HG03103 (cell line): ENCODE data around the gene PCDHA1.
"Not testable (repeated sequence)": the region's sequence is repeated elsewhere in the genome, so short reads cannot be mapped to it uniquely, and the experiment has no call there.

Experiments used
- ATAC-seq: cut with Tn5 transposase; IDR thresholded peaks from one replicate; pipeline ENCODE4 v1.9.1; 2021; ENCODE audit warnings: low read depth; ENCODE audit not compliant: unreplicated experiment

The PCDHA1 gene

DNA sequence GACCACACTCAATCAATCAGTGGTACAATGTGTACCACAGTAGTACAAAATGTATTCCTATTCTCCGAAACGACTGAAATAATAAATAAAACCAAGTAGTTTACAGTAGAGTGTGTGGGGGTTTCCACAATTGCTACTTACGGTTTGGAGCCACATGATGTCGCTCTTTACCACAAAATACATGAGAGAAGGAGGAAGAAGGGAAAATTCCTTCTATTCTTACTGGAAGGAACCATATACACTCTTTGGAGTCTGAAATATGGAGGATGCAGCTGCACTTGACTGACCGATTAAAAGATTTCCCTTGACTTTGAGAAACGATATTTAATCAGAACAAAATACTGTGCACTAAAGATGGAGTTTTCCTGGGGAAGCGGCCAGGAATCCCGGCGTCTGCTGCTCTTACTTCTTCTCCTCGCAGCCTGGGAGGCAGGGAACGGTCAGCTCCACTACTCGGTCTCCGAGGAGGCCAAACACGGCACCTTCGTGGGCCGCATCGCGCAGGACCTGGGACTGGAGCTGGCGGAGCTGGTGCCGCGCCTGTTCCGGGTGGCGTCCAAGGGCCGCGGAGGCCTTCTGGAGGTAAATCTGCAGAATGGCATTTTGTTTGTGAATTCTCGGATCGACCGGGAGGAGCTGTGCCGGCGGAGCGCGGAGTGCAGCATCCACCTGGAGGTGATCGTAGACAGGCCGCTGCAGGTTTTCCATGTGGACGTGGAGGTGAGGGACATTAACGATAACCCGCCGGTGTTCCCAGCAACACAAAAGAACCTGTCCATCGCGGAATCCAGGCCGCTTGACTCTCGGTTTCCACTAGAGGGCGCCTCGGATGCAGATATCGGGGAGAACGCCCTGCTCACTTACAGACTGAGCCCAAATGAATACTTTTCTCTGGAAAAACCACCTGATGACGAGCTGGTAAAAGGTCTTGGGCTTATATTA, 21.2 kb downstream of the PCDHA1 start, which contains the start of gene PCDHA4:
TSS of gene PCDHA4 (plus strand) at position 235 of the 942 bp plus-strand sequence.
- no peak for ATAC-seq

DNA sequence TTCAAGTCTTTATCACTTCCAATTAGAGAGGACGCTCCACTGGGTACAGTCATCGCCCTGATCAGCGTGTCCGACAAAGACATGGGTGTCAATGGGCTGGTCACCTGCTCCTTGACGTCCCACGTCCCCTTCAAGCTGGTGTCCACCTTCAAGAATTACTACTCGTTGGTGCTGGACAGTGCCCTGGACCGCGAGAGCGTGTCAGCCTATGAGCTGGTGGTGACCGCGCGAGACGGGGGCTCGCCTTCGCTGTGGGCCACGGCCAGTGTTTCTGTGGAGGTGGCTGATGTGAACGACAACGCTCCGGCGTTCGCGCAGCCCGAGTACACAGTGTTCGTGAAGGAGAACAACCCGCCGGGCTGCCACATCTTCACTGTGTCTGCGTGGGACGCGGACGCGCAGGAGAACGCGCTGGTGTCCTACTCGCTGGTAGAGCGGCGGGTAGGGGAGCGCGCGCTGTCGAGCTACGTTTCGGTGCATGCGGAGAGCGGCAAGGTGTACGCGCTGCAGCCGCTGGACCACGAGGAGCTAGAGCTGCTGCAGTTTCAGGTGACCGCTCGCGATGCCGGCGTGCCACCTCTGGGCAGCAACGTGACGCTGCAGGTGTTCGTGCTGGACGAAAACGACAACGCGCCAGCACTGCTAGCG, 22.4 kb downstream of the PCDHA1 start:
- ATAC-seq: not testable (repeated sequence)

DNA sequence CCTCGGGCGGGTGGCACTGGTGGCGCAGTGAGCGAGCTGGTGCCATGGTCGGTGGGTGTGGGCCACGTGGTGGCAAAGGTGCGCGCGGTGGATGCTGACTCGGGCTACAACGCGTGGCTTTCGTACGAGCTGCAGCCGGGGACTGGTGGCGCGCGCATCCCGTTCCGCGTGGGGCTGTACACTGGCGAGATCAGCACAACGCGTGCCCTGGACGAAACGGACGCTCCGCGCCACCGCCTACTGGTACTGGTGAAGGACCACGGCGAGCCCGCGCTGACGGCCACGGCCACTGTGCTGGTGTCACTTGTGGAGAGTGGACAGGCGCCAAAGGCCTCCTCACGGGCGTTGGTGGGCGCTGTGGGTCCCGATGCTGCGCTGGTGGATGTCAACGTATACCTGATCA, 22.9 kb downstream of the PCDHA1 start:
- no peak for ATAC-seq

DNA sequence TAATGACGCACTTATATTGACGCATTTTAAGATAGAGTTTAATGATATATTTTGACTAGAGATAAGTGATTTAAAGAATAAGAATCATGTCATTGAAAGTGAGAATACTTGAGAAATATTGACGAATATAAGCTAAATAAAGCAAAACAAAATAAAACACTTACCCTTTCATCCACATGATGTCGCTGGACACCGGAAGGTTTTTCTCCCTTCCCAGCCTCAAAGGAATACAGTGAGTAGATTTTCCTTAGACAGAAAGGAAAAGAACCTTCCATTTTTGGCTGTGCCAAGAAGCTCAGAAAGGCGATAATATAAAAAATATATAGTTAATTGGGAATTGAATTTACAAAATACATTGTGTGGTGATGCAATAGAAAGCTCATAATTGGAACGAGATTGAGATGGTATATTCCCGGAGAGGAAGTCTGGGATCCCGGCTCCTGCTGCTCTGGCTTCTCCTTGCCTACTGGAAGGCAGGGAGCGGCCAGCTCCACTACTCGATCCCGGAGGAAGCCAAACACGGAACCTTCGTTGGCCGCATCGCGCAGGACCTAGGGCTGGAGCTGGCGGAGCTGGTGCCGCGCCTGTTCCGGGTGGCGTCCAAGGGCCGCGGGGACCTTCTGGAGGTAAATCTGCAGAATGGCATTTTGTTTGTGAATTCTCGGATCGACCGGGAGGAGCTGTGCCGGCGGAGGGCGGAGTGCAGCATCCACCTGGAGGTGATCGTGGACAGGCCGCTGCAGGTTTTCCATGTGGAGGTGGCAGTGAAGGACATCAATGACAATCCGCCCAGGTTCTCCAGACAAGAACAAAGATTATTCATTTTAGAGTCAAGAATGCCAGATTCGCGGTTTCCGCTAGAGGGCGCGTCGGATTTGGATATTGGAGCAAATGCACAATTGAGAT, 35.7 kb downstream of the PCDHA1 start, which contains the start of gene PCDHA5:
TSS of gene PCDHA5 (plus strand) at position 239 of the 906 bp plus-strand sequence.
- no peak for ATAC-seq

DNA sequence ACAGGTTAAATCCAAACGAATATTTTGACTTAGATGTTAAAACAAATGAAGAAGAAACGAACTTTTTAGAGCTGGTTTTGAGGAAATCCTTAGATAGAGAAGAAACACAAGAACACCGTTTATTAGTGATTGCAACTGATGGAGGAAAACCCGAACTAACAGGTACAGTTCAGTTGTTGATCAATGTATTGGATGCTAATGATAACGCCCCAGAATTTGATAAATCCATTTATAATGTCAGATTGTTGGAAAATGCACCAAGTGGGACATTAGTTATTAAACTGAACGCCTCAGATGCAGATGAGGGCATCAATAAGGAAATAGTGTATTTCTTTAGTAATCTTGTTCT, 36.3 kb downstream of the PCDHA1 start:
- ATAC-seq: no peak

DNA sequence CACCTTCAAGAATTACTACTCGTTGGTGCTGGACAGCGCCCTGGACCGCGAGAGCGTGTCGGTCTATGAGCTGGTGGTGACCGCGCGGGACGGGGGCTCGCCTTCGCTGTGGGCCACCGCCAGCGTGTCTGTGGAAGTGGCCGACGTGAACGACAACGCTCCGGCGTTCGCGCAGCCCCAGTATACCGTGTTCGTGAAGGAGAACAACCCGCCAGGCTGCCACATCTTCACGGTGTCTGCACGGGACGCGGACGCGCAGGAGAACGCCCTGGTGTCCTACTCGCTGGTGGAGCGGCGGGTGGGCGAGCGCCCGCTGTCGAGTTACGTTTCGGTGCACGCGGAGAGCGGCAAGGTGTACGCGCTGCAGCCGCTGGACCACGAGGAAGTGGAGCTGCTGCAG, 37.0 kb downstream of the PCDHA1 start:
- ATAC-seq: not testable (repeated sequence)

DNA sequence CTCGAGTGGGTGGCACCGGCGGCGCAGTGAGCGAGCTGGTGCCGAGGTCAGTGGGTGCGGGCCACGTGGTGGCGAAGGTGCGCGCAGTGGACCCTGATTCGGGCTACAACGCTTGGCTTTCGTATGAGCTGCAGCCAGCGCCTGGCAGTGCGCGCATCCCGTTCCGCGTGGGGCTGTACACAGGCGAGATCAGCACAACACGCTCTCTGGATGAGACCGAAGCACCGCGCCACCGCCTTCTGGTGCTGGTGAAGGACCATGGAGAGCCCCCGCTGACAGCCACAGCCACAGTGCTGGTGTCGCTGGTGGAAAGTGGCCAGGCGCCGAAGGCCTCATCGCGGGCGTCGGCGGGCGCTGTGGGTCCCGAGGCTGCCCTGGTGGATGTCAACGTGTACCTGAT, 37.5 kb downstream of the PCDHA1 start:
- no peak for ATAC-seq

DNA sequence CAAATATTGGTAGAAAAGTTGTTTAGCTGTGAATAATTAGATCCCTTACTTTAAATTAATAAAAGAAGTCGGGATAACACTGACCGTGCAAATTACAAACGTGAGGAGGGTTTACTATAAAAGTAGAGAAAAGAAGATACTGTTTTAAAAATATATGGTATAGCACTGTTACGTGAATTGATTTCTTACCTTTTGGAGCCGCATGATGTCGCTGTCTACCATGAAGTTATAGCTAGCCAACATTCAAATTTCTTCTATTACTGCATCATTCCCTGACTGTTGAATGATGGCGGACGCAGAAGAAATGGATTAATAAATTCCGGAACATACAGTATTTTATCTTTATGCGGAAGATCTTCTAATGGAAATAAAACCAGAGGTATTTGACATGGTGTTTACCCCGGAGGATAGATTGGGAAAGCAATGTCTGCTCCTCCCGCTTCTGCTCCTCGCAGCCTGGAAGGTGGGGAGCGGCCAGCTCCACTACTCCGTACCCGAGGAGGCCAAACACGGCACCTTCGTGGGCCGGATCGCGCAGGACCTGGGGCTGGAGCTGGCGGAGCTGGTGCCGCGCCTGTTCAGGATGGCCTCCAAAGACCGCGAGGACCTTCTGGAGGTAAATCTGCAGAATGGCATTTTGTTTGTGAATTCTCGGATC, 41.9 kb downstream of the PCDHA1 start, which contains the start of gene PCDHA6:
TSS of gene PCDHA6 (plus strand) at position 257 of the 658 bp plus-strand sequence. CDS start at position 389, 132 bp downstream.
- ATAC-seq: no peak

DNA sequence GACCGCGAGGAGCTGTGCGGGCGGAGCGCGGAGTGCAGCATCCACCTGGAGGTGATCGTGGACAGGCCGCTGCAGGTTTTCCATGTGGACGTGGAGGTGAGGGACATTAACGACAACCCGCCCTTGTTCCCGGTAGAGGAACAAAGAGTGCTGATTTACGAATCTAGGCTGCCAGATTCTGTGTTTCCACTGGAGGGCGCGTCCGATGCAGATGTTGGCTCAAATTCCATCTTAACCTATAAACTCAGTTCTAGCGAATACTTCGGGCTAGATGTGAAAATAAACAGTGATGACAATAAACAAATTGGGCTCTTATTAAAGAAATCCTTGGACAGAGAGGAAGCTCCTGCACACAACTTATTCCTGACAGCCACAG, 42.4 kb downstream of the PCDHA1 start:
- no peak for ATAC-seq

DNA sequence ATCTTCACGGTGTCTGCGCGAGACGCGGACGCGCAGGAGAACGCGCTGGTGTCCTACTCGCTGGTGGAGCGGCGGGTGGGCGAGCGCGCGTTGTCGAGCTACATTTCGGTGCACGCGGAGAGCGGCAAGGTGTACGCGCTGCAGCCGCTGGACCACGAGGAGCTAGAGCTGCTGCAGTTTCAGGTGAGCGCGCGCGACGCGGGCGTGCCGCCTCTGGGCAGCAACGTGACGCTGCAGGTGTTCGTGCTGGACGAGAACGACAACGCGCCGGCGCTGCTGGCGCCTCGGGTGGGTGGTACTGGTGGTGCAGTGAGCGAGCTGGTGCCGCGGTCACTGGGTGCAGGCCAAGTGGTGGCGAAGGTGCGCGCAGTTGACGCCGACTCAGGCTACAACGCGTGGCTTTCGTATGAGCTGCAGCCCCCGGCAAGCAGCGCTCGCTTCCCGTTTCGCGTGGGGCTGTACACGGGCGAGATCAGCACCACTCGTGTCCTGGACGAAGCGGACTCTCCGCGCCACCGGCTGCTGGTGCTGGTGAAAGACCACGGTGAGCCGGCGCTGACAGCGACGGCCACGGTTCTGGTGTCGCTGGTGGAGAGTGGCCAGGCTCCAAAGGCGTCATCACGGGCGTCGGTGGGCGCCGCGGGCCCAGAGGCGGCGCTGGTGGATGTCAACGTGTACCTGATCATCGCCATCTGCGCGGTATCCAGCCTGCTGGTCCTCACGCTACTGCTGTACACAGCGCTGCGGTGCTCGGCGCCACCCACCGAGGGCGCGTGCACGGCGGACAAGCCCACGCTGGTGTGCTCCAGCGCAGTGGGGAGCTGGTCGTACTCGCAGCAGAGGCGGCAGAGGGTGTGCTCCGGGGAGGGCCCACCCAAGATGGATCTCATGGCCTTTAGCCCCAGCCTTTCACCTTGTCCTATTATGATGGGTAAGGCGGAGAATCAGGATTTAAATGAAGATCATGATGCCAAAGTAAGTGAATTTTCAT, 43.9 kb downstream of the PCDHA1 start:
- ATAC-seq: not testable (repeated sequence)

DNA sequence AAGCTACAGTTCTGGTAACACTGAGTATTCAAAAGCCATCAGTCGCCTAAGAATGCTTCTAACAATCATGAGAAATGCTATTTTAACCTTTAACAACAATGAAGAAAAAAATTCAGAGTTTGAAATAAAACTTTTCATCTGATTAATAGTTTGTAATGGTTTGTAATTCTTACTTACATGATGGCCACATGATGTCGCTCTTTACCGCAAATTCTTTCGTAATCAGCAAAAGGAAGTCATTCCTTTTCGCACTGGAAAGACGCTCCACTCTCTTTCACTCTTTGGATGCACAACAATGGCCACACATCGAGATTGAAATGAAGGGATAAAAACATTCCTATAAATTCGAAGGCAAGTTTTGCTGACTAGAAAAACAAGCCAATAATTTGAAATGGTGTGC, 48.1 kb downstream of the PCDHA1 start, which contains the start of gene PCDHA7:
TSS of gene PCDHA7 (plus strand) at position 277 of the 400 bp plus-strand sequence. CDS start at position 392, 115 bp downstream.
- no peak for ATAC-seq

DNA sequence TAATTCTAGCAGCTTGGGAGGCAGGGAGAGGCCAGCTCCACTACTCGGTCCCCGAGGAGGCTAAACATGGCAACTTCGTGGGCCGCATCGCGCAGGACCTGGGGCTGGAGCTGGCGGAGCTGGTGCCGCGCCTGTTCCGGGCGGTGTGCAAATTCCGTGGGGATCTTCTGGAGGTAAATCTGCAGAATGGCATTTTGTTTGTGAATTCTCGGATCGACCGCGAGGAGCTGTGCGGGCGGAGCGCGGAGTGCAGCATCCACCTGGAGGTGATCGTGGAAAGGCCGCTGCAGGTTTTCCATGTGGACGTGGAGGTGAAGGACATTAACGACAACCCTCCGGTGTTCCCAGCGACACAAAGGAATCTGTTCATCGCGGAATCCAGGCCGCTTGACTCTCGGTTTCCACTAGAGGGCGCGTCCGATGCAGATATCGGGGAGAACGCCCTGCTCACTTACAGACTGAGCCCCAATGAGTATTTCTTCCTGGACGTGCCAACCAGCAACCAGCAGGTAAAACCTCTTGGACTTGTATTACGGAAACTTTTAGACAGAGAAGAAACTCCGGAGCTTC, 48.6 kb downstream of the PCDHA1 start:
- ATAC-seq: not testable (repeated sequence)

DNA sequence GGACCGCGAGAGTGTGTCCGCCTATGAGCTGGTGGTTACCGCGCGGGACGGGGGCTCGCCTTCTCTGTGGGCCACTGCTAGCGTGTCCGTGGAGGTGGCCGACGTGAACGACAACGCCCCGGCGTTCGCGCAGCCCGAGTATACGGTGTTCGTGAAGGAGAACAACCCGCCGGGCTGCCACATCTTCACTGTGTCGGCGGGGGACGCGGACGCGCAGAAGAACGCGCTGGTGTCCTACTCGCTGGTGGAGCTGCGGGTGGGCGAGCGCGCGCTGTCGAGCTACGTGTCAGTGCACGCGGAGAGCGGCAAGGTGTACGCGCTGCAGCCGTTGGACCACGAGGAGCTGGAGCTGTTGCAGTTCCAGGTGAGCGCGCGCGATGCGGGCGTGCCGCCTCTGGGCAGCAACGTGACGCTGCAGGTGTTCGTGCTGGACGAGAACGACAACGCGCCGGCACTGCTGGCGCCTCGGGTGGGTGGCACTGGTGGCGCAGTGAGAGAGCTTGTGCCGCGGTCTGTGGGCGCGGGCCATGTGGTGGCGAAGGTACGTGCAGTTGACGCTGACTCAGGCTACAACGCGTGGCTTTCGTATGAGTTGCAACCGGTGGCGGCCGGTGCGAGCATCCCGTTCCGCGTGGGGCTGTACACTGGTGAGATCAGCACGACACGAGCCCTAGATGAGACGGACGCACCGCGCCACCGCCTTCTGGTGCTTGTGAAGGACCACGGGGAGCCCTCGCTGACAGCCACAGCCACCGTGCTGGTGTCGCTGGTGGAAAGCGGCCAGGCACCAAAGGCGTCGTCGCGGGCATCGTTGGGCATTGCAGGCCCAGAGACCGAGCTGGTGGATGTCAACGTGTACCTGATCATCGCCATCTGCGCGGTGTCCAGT, 49.9 kb downstream of the PCDHA1 start:
- no peak for ATAC-seq

DNA sequence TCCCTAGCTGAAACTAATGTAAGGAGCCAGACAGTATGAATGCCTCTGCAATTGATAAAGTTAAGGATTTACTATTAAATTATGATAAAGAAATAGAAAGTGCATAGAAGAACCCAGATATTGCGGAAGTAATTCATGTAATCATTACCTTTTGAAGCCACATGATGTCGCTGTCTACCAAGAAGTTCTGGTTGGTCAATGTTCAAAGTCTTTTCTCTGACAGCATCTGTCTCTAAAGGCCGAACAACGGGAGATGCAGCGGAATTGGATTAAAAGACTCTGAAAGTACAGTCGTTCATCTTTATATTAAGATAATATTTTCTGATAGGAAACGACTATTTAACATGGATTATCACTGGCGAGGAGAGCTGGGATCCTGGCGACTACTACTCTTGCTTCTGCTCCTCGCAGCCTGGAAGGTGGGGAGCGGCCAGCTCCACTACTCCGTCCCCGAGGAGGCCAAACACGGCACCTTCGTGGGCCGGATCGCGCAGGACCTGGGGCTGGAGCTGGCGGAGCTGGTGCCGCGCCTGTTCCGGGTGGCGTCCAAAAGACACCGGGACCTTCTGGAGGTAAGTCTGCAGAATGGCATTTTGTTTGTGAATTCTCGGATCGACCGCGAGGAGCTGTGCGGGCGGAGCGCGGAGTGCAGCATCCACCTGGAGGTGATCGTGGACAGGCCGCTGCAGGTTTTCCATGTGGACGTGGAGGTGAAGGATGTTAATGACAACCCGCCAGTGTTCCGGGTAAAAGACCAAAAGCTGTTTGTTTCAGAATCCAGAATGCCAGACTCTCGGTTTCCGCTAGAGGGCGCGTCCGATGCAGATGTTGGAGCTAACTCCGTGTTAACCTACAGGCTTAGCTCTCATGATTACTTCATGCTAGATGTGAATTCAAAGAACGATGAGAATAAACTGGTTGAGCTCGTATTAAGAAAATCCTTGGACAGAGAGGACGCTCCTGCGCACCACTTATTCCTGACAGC, 55.3 kb downstream of the PCDHA1 start, which contains the start of gene PCDHA8:
TSS of gene PCDHA8 (plus strand) at position 210 of the 985 bp plus-strand sequence. CDS start at position 345, 135 bp downstream.
- no peak for ATAC-seq

DNA sequence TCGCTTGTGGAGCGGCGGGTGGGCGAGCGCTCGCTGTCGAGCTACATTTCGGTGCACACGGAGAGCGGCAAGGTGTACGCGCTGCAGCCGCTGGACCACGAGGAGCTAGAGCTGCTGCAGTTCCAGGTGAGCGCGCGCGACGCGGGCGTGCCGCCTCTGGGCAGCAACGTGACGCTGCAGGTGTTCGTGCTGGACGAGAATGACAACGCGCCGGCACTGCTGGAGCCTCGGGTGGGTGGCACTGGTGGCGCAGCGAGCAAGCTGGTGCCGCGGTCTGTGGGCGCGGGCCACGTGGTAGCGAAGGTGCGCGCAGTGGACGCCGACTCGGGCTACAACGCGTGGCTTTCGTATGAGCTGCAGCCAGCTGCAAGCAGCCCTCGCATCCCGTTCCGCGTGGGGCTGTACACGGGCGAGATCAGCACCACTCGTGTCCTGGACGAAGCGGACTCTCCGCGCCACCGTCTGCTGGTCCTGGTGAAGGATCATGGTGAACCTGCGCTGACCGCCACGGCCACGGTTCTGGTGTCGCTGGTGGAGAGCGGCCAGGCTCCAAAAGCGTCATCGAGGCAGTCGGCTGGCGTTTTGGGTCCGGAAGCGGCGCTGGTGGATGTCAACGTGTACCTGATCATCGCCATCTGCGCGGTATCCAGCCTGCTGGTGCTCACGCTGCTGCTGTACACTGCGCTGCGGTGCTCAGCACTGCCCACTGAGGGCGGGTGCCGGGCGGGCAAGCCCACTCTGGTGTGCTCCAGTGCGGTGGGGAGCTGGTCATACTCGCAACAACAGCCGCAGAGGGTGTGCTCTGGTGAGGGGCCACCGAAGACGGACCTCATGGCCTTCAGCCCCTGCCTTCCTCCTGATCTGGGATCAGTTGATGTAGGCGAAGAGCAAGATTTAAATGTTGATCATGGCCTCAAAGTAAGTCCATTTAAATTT, 57.1 kb downstream of the PCDHA1 start:
- no peak for ATAC-seq
